Common myeloid progenitor, CD34-positive (primary cell): ENCODE measurements around the gene ZFR.
"Not testable (repeated sequence)": the region's sequence is repeated elsewhere in the genome, so short reads cannot be mapped to it uniquely, and the experiment has no call there.

Experiments
- CTCF ChIA-PET: fragments of 350-600 bp; sonication (Branson Sonifier 250); formaldehyde crosslinking; loops from one replicate; lab custom pipeline; 2021; ENCODE audit warnings: antibody characterized with exemption; lab: Charles Lee
- POLR2A ChIA-PET: fragments of 350-600 bp; sonication (Branson Sonifier 250); formaldehyde crosslinking; loops from one replicate; lab custom pipeline; 2021; ENCODE audit warnings: antibody characterized with exemption; lab: Charles Lee
- DNase-seq, 3 donors: peaks; one replicate each; pipeline versions ENCODE4 v3.0.0 to v3.0.0-alpha.2; 2013
- H3K27ac ChIP-seq, 2 experiments: 1 replicate in 1 of 2; 2 replicates in 1 of 2; pipeline ENCODE4 v1.7.0; 2013; ENCODE audit warnings: inconsistent platforms in 2 of 2, low read length in 2 of 2, mild to moderate bottlenecking in 2 of 2, low read depth in 1 of 2, moderate library complexity in 1 of 2; ENCODE audit not compliant: severe bottlenecking in 2 of 2, insufficient read depth in 1 of 2, poor library complexity in 1 of 2
- H3K27me3 ChIP-seq, 5 experiments: replicated peaks in 2 of 5; 1 replicate in 3 of 5; 2 replicates in 2 of 5; pipeline versions ENCODE4 v1.6.1 to v1.7.0; 2013; ENCODE audit warnings: low read length in 4 of 5, mild to moderate bottlenecking in 2 of 5, moderate library complexity in 2 of 5, inconsistent platforms in 1 of 5; ENCODE audit not compliant: insufficient read depth in 5 of 5, control insufficient read depth in 4 of 5
- H3K36me3 ChIP-seq, 4 experiments: 1 replicate in 2 of 4; 2 replicates in 2 of 4; pipeline versions ENCODE4 v1.6.1 to v1.7.0; 2013; ENCODE audit warnings: low read length in 3 of 4, control low read depth in 1 of 4, mild to moderate bottlenecking in 1 of 4; ENCODE audit not compliant: control insufficient read depth in 4 of 4, insufficient read depth in 4 of 4
- H3K4me1 ChIP-seq, 4 experiments: 1 replicate in 3 of 4; 2 replicates in 1 of 4; pipeline versions ENCODE4 v1.6.1 to v1.7.1; 2013; ENCODE audit warnings: low read length in 3 of 4, mild to moderate bottlenecking in 3 of 4, control low read depth in 1 of 4, inconsistent platforms in 1 of 4, moderate library complexity in 1 of 4; ENCODE audit not compliant: control insufficient read depth in 4 of 4, insufficient read depth in 4 of 4; ENCODE audit errors: control extremely low read depth in 1 of 4
- H3K4me3 ChIP-seq, 7 experiments: 1 replicate in 4 of 7; 2 replicates in 3 of 7; pipeline versions ENCODE4 v1.5.1 to v1.7.0; 2013; ENCODE audit warnings: mild to moderate bottlenecking in 7 of 7, low read length in 6 of 7, moderate library complexity in 6 of 7, inconsistent platforms in 2 of 7, low read depth in 2 of 7, control low read depth in 1 of 7; ENCODE audit not compliant: insufficient read depth in 4 of 7, control insufficient read depth in 1 of 7; ENCODE audit errors: extremely low read depth in 1 of 7
- H3K9me3 ChIP-seq, 5 experiments: 1 replicate in 4 of 5; 2 replicates in 1 of 5; pipeline versions ENCODE4 v1.6.1 to v1.7.1; 2013; ENCODE audit warnings: low read length in 4 of 5, mild to moderate bottlenecking in 2 of 5, inconsistent platforms in 1 of 5, low read depth in 1 of 5, moderate library complexity in 1 of 5; ENCODE audit not compliant: control insufficient read depth in 4 of 5, insufficient read depth in 2 of 5; ENCODE audit errors: control extremely low read depth in 1 of 5
- WGBS: methylation state at CpG from one replicate; pipeline ENCODE4 v1.1.5; 2013; ENCODE audit not compliant: insufficient coverage; 5-methylcytosine and 5-hydroxymethylcytosine counted together

Gene ZFR

DNA sequence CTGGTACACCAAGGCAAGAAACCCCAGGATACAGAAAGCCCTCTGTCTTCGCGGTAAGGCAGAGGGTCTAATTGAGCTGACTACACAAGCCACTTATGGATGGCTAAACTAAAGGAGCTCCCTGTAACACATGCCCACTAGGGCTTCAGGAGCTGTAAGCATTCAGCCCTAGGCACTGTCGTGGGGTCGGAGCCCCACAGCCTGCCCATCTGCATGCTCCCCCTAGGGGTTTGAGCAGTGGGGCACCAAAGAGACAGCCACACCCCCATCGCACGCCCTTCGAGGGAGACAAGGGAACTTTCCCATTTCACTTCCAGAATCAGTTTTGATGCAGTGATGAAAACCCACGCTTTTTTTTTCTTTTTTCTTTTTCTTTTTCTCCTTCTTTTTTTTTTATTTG is 120.8 kb downstream of the ZFR start:
- CTCF ChIA-PET, result interaction anchor here (0.5 to 0.8 kb wide), 3 partner anchors 25 to 91 kb away, joined by 3 to 4 read pairs (median 3); no protein-coding TSS in a partner anchor
- WGBS, result 97% methylated on average over 8 of the region's 8 CpGs
- no peak for DNase-seq
- Histone ChIP-seq H3K36me3 (no peaks in the 10 kb centered on the region), H3K27ac (no peak overlapping the region), H3K9me3 (peaks cover 0 to 15% (median 7%) of the 10 kb centered on the region in 5 experiments), H3K4me1 (no peaks in the 10 kb centered on the region), H3K27me3 (no peaks in the 10 kb centered on the region), H3K4me3 (no peak overlapping the region)
- POLR2A ChIA-PET, result no interaction called here

DNA sequence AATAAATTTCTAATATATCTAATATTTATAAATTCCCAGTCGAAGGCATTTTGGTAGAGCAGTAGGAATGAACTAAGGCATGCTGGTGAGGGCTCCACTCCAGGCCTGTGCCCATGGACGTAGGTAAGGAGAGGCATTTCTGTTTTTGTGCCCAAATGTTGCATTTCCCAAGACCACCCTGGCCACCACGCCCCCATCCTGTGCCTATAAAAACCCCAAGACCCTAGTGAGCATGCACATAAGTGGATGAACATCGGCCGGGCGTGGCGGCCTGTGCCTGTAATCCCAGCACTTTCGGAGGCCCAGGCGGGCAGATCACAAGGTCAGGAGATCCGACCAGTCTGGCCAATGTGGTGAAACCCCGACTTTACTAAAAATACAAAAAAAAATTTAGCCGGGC is 121.7 kb downstream of the ZFR start:
- Histone ChIP-seq H3K4me3 (no peak overlapping the region), H3K27me3 (no peaks in the 10 kb centered on the region), H3K27ac (no peak overlapping the region), H3K4me1 (no peaks in the 10 kb centered on the region), H3K36me3 (no peaks in the 10 kb centered on the region), H3K9me3 (peaks cover 0 to 15% (median 7%) of the 10 kb centered on the region in 5 experiments)
- POLR2A ChIA-PET, result no interaction called here
- no peak for DNase-seq
- CTCF ChIA-PET, result no interaction called here
- 100% methylated on average over 11 of the region's 12 CpGs for WGBS

DNA sequence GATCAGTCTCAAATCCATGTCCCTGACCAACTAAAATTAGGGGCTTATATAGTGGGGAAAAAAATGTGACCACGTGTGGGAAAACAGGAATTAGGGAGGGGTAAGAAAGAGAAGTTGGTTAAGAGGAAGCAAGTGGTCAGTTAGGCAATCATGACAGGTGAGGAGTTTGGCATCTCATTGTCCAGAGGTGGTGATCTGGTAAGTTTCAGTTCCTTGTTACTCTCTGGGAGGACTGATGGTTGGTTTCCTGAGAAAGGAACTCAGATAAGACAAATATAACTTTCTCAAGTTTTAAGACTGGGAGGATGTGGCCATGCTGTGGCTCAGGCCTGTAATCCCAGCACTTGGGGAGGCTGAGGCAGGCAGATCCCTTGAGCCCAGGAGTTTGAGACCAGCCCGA is 122.8 kb downstream of the ZFR start:
- peaks cover 0 to 15% (median 7%) of the 10 kb centered on the region in 5 experiments for H3K9me3 ChIP-seq
- H3K4me1 ChIP-seq, H3K36me3 ChIP-seq, POLR2A ChIA-PET, DNase-seq, H3K4me3 ChIP-seq, H3K27me3 ChIP-seq, H3K27ac ChIP-seq: not testable (repeated sequence)
- WGBS, result 100% methylated on average over 1 of the region's 2 CpGs
- CTCF ChIA-PET, result interaction anchor here (0.6 kb wide), 1 partner anchor 21 kb away, joined by 3 read pairs; no protein-coding TSS in a partner anchor

DNA sequence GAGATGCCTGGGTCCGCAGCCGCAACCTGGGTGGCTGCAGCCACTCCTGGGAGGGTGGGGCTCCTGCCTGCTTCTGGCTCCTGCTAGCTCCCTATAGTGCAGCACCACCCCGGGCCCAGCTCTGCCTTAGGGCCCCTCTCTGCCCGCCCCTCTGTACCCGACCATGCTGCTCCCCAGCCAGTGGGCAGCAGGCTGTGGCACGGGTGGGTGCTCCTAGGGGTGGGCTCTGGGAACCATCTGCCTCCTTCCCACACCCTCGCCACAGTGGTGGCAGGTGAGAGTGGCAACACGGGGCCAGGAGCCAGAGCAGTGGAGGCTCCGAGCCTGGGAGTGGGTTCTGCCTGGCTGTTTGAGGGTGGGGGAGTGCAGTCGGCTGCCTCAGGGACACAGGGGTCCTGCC is 124.0 kb downstream of the ZFR start:
- Histone ChIP-seq H3K27me3 (no peaks in the 10 kb centered on the region), H3K9me3 (peaks cover 0 to 15% (median 7%) of the 10 kb centered on the region in 5 experiments), H3K27ac (no peak overlapping the region), H3K36me3 (no peaks in the 10 kb centered on the region), H3K4me1 (no peaks in the 10 kb centered on the region), H3K4me3 (no peak overlapping the region)
- DNase-seq, result no peak
- CTCF ChIA-PET, result no interaction called here
- POLR2A ChIA-PET, result no interaction called here
- WGBS, result 94% methylated on average over 6 of the region's 10 CpGs

- DNase-seq, result no peak
- Histone ChIP-seq H3K4me1 (no peaks in the 10 kb centered on the region), H3K9me3 (peaks cover 0 to 15% (median 7%) of the 10 kb centered on the region in 5 experiments), H3K4me3 (no peak overlapping the region), H3K27me3 (no peaks in the 10 kb centered on the region), H3K36me3 (no peaks in the 10 kb centered on the region), H3K27ac (no peak overlapping the region)
- CTCF ChIA-PET, result interaction anchor here (0.7 to 4.1 kb wide), 2 partner anchors 9 to 23 kb away, joined by 3 to 26 read pairs; no protein-coding TSS in a partner anchor
- WGBS, result 87% methylated on average over 3 of the region's 7 CpGs
- POLR2A ChIA-PET, result no interaction called here
Measured at GRCh38 chr5:32319926-32320543, 124.5 kb downstream of the ZFR start.

GRCh38 chr5:32319392-32319791 is 125.1 kb downstream of the ZFR start:
- no peak for DNase-seq
- no peak overlapping the region for H3K4me3 ChIP-seq
- peaks cover 0 to 15% (median 7%) of the 10 kb centered on the region in 5 experiments for H3K9me3 ChIP-seq
- no peak overlapping the region for H3K27ac ChIP-seq
- no peaks in the 10 kb centered on the region for H3K36me3 ChIP-seq
- 87% methylated on average over 7 of the region's 7 CpGs for WGBS
- H3K27me3 ChIP-seq, result no peaks in the 10 kb centered on the region
- H3K4me1 ChIP-seq, result no peaks in the 10 kb centered on the region
- CTCF ChIA-PET, result interaction anchor here (0.7 to 4.1 kb wide), 2 partner anchors 10 to 22 kb away, joined by 3 to 26 read pairs; no protein-coding TSS in a partner anchor
- POLR2A ChIA-PET, result no interaction called here

DNA sequence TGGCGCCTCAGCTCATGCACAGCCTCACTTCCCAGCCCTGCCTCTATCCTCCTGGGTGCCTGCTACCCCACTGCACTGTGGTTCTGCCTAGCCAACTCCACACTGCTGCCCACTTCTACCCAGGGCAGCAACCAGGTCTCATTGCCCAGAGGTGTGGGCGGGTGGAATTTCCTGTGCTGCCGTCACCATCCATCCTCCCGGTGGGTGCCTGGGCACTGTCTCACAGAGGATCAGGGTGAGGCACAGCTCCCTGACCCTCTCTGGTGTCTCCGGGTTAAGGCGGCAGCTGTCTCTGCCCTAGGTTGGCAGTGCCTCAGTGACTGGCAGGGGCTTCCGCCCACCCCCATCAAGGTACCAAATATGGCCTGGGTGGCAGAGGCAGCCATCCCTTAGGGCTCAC is 127.5 kb downstream of the ZFR start:
- H3K36me3 ChIP-seq, result no peaks in the 10 kb centered on the region
- no peak overlapping the region for H3K4me3 ChIP-seq
- H3K27ac ChIP-seq, result no peak overlapping the region
- H3K9me3 ChIP-seq, result peaks cover 0 to 11% (median 6%) of the 10 kb centered on the region in 5 experiments
- H3K27me3 ChIP-seq, result no peaks in the 10 kb centered on the region
- CTCF ChIA-PET, result interaction anchor here (4.1 kb wide), 1 partner anchor 12 kb away, joined by 26 read pairs; no protein-coding TSS in a partner anchor
- no peak for DNase-seq
- POLR2A ChIA-PET, result no interaction called here
- H3K4me1 ChIP-seq, result peaks cover 0 to 5% (median 1%) of the 10 kb centered on the region in 4 experiments
- 95% methylated on average over 7 of the region's 7 CpGs for WGBS
